Muscle layer of duodenum (tissue), 2 donors: Measurements from ENCODE around the gene AKAP13.

Experiments
- H3K27ac ChIP-seq: one replicate; pipeline ENCODE4 v1.7.0; 2013; ENCODE audit warnings: mild to moderate bottlenecking, low read length
- H3K27me3 ChIP-seq: one replicate; pipeline ENCODE4 v1.7.0; 2013; ENCODE audit warnings: low read depth, mild to moderate bottlenecking, control low read depth, low read length
- H3K36me3 ChIP-seq, 2 donors: one replicate each; pipeline ENCODE4 v1.7.0; 2013; ENCODE audit warnings: low read length in 2 of 2, control low read depth in 1 of 2, mild to moderate bottlenecking in 1 of 2; ENCODE audit not compliant: insufficient read depth in 2 of 2, control insufficient read depth in 1 of 2
- H3K4me1 ChIP-seq, 2 donors: one replicate each; pipeline ENCODE4 v1.7.0; 2013; ENCODE audit warnings: low read length in 2 of 2, mild to moderate bottlenecking in 2 of 2, control low read depth in 1 of 2, moderate library complexity in 1 of 2; ENCODE audit not compliant: insufficient read depth in 2 of 2, control insufficient read depth in 1 of 2
- H3K4me3 ChIP-seq, 2 donors: one replicate each; pipeline ENCODE4 v1.7.0; 2013; ENCODE audit warnings: low read length in 2 of 2, low read depth in 1 of 2, mild to moderate bottlenecking in 1 of 2
- H3K9me3 ChIP-seq, 2 donors: one replicate each; pipeline ENCODE4 v1.7.0; 2013; ENCODE audit warnings: low read length in 2 of 2, control low read depth in 1 of 2, mild to moderate bottlenecking in 1 of 2; ENCODE audit not compliant: control insufficient read depth in 1 of 2
- donor health status: healthy.

AKAP13 gene

GRCh38 chr15:85609492-85609891, 229.1 kb downstream of the AKAP13 start:
- H3K27me3 ChIP-seq: no peaks in the 10 kb centered on the region
- no peaks in the 10 kb centered on the region for H3K9me3 ChIP-seq
- H3K4me1 ChIP-seq: peaks cover 10 to 30% of the 10 kb centered on the region in 2 donors
- H3K36me3 ChIP-seq: no peaks in the 10 kb centered on the region
- H3K27ac ChIP-seq: no peak overlapping the region
- H3K4me3 ChIP-seq: no peak overlapping the region

GRCh38 chr15:85611361-85611760, 231.0 kb downstream of the AKAP13 start:
- Histone ChIP-seq H3K27ac (no peak overlapping the region), H3K36me3 (no peaks in the 10 kb centered on the region)

DNA sequence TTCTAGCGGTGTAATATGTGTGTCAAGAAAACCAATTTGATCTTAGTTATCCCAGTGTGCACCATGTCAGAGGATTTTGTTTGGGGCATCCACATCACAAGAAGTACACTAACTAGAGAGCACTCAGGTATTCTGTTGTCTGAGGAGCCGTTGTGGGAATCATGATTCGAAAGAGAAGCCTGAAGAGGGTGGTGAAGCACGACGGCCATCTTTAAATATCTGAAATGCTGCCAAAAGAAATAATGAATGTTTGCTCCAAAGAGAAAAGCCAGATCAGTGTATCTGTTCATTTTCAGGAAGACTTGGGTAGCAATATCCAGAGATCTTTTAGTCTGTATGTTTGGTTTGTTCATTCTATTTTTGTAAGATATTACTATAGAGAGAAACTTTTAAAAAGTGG, 233.7 kb downstream of the AKAP13 start:
- H3K27ac ChIP-seq: no peak overlapping the region
- H3K4me1 ChIP-seq: peaks cover 19 to 46% of the 10 kb centered on the region in 2 donors

More at GRCh38 chr15:85611361-85611760, 231.0 kb downstream of the AKAP13 start:
- H3K4me1 ChIP-seq: peaks cover 16 to 47% of the 10 kb centered on the region in 2 donors
- H3K27me3 ChIP-seq: no peaks in the 10 kb centered on the region
- no peak overlapping the region for H3K4me3 ChIP-seq
- H3K9me3 ChIP-seq: no peaks in the 10 kb centered on the region

GRCh38 chr15:85615930-85616329, 235.5 kb downstream of the AKAP13 start:
- Histone ChIP-seq H3K4me1 (peaks cover 19 to 46% of the 10 kb centered on the region in 2 donors), H3K27ac (peak overlapping the region; percentile 1)

More for the DNA sequence above, 233.7 kb downstream of the AKAP13 start:
- Histone ChIP-seq H3K9me3 (no peaks in the 10 kb centered on the region), H3K27me3 (no peaks in the 10 kb centered on the region), H3K36me3 (no peaks in the 10 kb centered on the region), H3K4me3 (no peak overlapping the region)

DNA sequence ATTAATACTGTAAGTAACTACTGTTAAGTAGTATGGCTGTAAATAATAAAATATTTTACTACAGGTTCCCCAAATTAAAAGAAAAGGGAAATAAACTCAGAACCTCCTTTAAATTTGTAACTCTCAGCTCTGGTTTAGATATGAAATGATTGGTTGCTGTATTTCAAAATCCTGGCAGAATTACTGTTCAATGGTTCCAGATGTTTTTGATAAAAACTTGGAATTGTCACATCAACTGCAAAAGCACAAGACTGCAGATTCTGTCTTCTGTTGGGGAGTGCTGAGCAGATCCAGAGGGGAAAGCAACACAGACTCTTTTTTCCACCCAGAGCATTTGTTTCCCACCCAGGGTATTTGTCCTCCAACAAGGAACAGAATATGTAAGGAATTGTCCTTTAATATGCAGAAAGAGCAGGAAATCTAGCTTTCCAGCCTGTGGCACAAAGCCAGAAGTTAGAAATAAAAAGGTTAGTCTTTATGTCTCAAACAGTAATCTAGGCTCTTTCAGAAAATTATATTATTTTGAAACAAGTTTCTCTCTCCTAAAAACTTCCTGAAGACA, 236.2 kb downstream of the AKAP13 start:
- Histone ChIP-seq H3K4me3 (no peak overlapping the region), H3K36me3 (peaks cover 0 to 14% of the 10 kb centered on the region in 2 donors), H3K9me3 (no peaks in the 10 kb centered on the region), H3K27me3 (no peaks in the 10 kb centered on the region), H3K27ac (peak overlapping the region; percentile 12), H3K4me1 (peaks cover 19 to 46% of the 10 kb centered on the region in 2 donors)

More at GRCh38 chr15:85615930-85616329, 235.5 kb downstream of the AKAP13 start:
- peaks cover 0 to 13% of the 10 kb centered on the region in 2 donors for H3K36me3 ChIP-seq
- no peaks in the 10 kb centered on the region for H3K9me3 ChIP-seq
- H3K27me3 ChIP-seq: no peaks in the 10 kb centered on the region
- no peak overlapping the region for H3K4me3 ChIP-seq

- H3K4me1 ChIP-seq: peaks cover 19 to 52% of the 10 kb centered on the region in 2 donors
- H3K9me3 ChIP-seq: no peaks in the 10 kb centered on the region
- H3K27me3 ChIP-seq: no peaks in the 10 kb centered on the region
- peaks cover 0 to 14% of the 10 kb centered on the region in 2 donors for H3K36me3 ChIP-seq
- H3K27ac ChIP-seq: peak overlapping the region; percentile 94
- H3K4me3 ChIP-seq: peak overlapping the region; percentile 66 to 83
Measured at GRCh38 chr15:85618228-85618505, 237.8 kb downstream of the AKAP13 start.

GRCh38 chr15:85618956-85619491, 238.6 kb downstream of the AKAP13 start:
- Histone ChIP-seq H3K9me3 (no peaks in the 10 kb centered on the region), H3K27me3 (no peaks in the 10 kb centered on the region), H3K4me1 (peaks cover 19 to 58% of the 10 kb centered on the region in 2 donors), H3K4me3 (peak overlapping the region; percentile 66 to 83), H3K27ac (peak overlapping the region; percentile 94), H3K36me3 (peaks cover 0 to 14% of the 10 kb centered on the region in 2 donors)

GRCh38 chr15:85619992-85620689, 239.7 kb downstream of the AKAP13 start:
- no peaks in the 10 kb centered on the region for H3K27me3 ChIP-seq
- H3K27ac ChIP-seq: peak overlapping the region; percentile 94
- H3K36me3 ChIP-seq: peaks cover 0 to 14% of the 10 kb centered on the region in 2 donors
- H3K4me1 ChIP-seq: peaks cover 24 to 58% of the 10 kb centered on the region in 2 donors
- H3K4me3 ChIP-seq: peak overlapping the region; percentile 66 to 83
- no peaks in the 10 kb centered on the region for H3K9me3 ChIP-seq

DNA sequence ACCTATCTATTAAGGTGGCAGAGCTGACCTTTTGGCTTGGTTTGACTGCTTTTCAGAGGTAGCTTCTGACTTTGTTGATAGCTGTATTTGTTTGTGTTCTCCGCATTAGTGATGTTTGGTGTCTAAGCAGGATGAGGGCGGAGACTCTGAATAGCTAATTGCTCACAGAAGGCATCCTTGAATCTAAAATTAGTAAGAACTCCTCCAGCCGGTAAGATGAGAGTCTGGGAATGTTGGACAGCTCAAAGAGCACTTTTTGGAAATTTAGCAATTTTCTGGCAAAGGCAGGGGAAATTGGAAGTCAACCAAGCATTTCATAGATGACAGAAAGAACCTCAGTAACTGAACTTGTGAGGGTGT, 240.3 kb downstream of the AKAP13 start:
- Histone ChIP-seq H3K9me3 (no peaks in the 10 kb centered on the region), H3K4me1 (peaks cover 27 to 58% of the 10 kb centered on the region in 2 donors), H3K4me3 (peak overlapping the region; percentile 66 to 83), H3K27me3 (no peaks in the 10 kb centered on the region), H3K36me3 (peaks cover 0 to 14% of the 10 kb centered on the region in 2 donors), H3K27ac (peak overlapping the region; percentile 94)

- peak overlapping the region; percentile 66 to 83 for H3K4me3 ChIP-seq
- peaks cover 24 to 58% of the 10 kb centered on the region in 2 donors for H3K4me1 ChIP-seq
Measured at GRCh38 chr15:85621094-85621493, 240.7 kb downstream of the AKAP13 start.

GRCh38 chr15:85622221-85622831, 241.9 kb downstream of the AKAP13 start:
- Histone ChIP-seq H3K9me3 (no peaks in the 10 kb centered on the region), H3K4me1 (peaks cover 24 to 58% of the 10 kb centered on the region in 2 donors), H3K27me3 (no peaks in the 10 kb centered on the region), H3K27ac (peak overlapping the region; percentile 94), H3K4me3 (peak overlapping the region; percentile 66 to 83), H3K36me3 (peaks cover 0 to 21% of the 10 kb centered on the region in 2 donors)

More at GRCh38 chr15:85621094-85621493, 240.7 kb downstream of the AKAP13 start:
- no peaks in the 10 kb centered on the region for H3K9me3 ChIP-seq
- no peaks in the 10 kb centered on the region for H3K27me3 ChIP-seq
- peaks cover 0 to 14% of the 10 kb centered on the region in 2 donors for H3K36me3 ChIP-seq
- H3K27ac ChIP-seq: peak overlapping the region; percentile 94
